A204.1 (cell line): ENCODE measurements around the gene DDR2.

ENCODE experiments used
- FAIRE-seq: peaks from 2 replicates; lab custom pipeline; 2012; peaks lifted over from hg19 to GRCh38; lab: Jason Lieb, UNC

Gene DDR2

GRCh38 chr1:162699366-162699765 lies 67.1 kb downstream of the DDR2 start:
- no peak for FAIRE-seq

- FAIRE-seq: no peak
These were observed 67.9 kb downstream of the DDR2 start for GRCh38 chr1:162700131-162700530.

- no peak for FAIRE-seq
These were observed 69.0 kb downstream of the DDR2 start for GRCh38 chr1:162701286-162701685.

GRCh38 chr1:162702628-162703027 lies 70.4 kb downstream of the DDR2 start:
- FAIRE-seq: no peak

GRCh38 chr1:162703708-162704107 lies 71.4 kb downstream of the DDR2 start:
- no peak for FAIRE-seq

- no peak for FAIRE-seq
These were observed 72.6 kb downstream of the DDR2 start for GRCh38 chr1:162704673-162705424.

GRCh38 chr1:162706003-162706402 lies 73.7 kb downstream of the DDR2 start:
- no peak for FAIRE-seq

GRCh38 chr1:162706606-162707005 lies 74.3 kb downstream of the DDR2 start:
- no peak for FAIRE-seq

- no peak for FAIRE-seq
These were observed 76.0 kb downstream of the DDR2 start for GRCh38 chr1:162708286-162708685.

GRCh38 chr1:162709132-162709860 lies 77.0 kb downstream of the DDR2 start:
- no peak for FAIRE-seq

- FAIRE-seq: no peak
These were observed 77.6 kb downstream of the DDR2 start for GRCh38 chr1:162709870-162710269.

GRCh38 chr1:162710345-162710744 lies 78.1 kb downstream of the DDR2 start:
- no peak for FAIRE-seq

- FAIRE-seq: no peak
These were observed 78.7 kb downstream of the DDR2 start for GRCh38 chr1:162710780-162711465.

- no peak for FAIRE-seq
These were observed 80.2 kb downstream of the DDR2 start for GRCh38 chr1:162712317-162713029.

GRCh38 chr1:162716123-162716522 lies 83.9 kb downstream of the DDR2 start:
- no peak for FAIRE-seq

- FAIRE-seq: no peak
These were observed 84.3 kb downstream of the DDR2 start for GRCh38 chr1:162716552-162716951.

- FAIRE-seq: no peak
These were observed 85.4 kb downstream of the DDR2 start for GRCh38 chr1:162717548-162718184.

GRCh38 chr1:162719678-162720077 lies 87.4 kb downstream of the DDR2 start:
- no peak for FAIRE-seq

- no peak for FAIRE-seq
These were observed 88.7 kb downstream of the DDR2 start for GRCh38 chr1:162720996-162721395.

- no peak for FAIRE-seq
These were observed 89.2 kb downstream of the DDR2 start for GRCh38 chr1:162721471-162721870.

- FAIRE-seq: no peak
These were observed 89.8 kb downstream of the DDR2 start for GRCh38 chr1:162722036-162722435.

- FAIRE-seq: no peak
These were observed 92.4 kb downstream of the DDR2 start for GRCh38 chr1:162724583-162725120.
